ENCODE measurements around the gene CCR1. TPM values are rescaled to one million over a fixed set of nuclear protein-coding genes. Genes with fewer than 3 reads are reported as not detected.

The CCR1 gene
- total and polyA plus RNA-seq, 2 of the 4 experiments (the other 2 are of a cell fraction) = not detected

DNA sequence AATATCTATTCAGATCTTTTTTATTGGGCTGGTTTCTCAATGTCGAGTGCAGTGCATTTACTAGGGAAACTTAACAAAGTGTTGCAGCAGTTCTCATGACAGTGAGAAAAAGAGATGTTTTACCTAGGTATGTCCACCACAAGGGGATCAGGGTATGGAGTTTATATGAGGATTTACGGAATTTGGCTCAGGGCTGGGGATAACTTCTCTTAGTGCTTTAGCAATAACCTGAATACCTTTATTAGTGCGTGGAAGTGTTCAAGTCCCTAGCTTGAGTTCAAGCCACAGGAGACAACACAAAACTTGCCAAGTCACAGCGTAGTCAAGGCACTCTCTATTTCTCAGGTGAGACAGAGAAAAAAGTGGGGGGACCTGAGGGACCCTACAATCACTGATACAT is 30.3 kb upstream of the CCR1 start:
- in situ Hi-C loops (cut with MboI; ENCODE audit: low sequenced_read_pairs) = no loop called here
- POLR2A ChIA-PET (ENCODE audit: unreplicated experiment) = no interaction called here
- no peak overlapping the region for H3K4me3 ChIP-seq (ENCODE audit: insufficient read depth, low read depth, low read length)

More for the DNA sequence above, 30.3 kb upstream of the CCR1 start:
- Histone ChIP-seq H3K27me3 (ENCODE audit: control insufficient read depth, insufficient read depth, low read length) (peaks cover 22% of the 10 kb centered on the region), H3K4me1 (ENCODE audit: control insufficient read depth, insufficient read depth, low read length) (no peaks in the 10 kb centered on the region), H3K18ac (ENCODE audit: low read depth, low read length) (no peak overlapping the region), H2BK5ac (ENCODE audit: low read depth, low read length, poor library complexity, severe bottlenecking) (no peak overlapping the region), H2BK120ac (ENCODE audit: low read depth, low read length) (no peak overlapping the region), H3K4ac (ENCODE audit: low read depth, low read length) (no peak overlapping the region), H2BK15ac (ENCODE audit: low read depth, low read length) (no peak overlapping the region), H2AK5ac (ENCODE audit: low read depth, low read length) (no peak overlapping the region), H4K20me1 (ENCODE audit: insufficient read depth, low read length) (no peaks in the 10 kb centered on the region), H3K56ac (ENCODE audit: extremely low read depth, insufficient read depth, low read length) (no peak overlapping the region), H3K9me1 (ENCODE audit: insufficient read depth, low read length) (no peaks in the 10 kb centered on the region), H3K14ac (replicated peaks; ENCODE audit: low read depth, low read length) (no peak overlapping the region), H4K5ac (ENCODE audit: low read depth, low read length) (no peak overlapping the region), H4K91ac (ENCODE audit: insufficient read depth, low read depth, low read length) (no peak overlapping the region), H3K79me1 (ENCODE audit: low read depth in 1 of 2, low read length in 2 of 2) (no peaks in the 10 kb centered on the region), H3K23ac (ENCODE audit: low read depth, low read length) (no peak overlapping the region), H2AFZ (replicated peaks; ENCODE audit: low read length, poor library complexity) (no peak overlapping the region), H3K9ac (ENCODE audit: low read depth, low read length) (no peak overlapping the region), H3K36me3 (ENCODE audit: control insufficient read depth, insufficient read depth, low read length) (no peaks in the 10 kb centered on the region), H4K8ac (ENCODE audit: low read depth in 2 of 2, low read length in 2 of 2) (no peak overlapping the region), H3K4me2 (ENCODE audit: low read depth, low read length) (no peak overlapping the region), H3K9me3 (ENCODE audit: control insufficient read depth, insufficient read depth, low read length) (no peaks in the 10 kb centered on the region; the same call in 1 of the 2 replicates), H2BK20ac (ENCODE audit: low read depth, low read length) (no peak overlapping the region), H3K27ac (ENCODE audit: insufficient read depth, low read length) (no peak overlapping the region), H2AK9ac (replicated peaks; ENCODE audit: low read depth, low read length, poor library complexity) (no peak overlapping the region)
- WGBS, 2 experiments (ENCODE audit: extremely low coverage in 2 of 2, insufficient read length in 1 of 2) = no CpG with 5 or more reads among the region's 4 CpGs
- ATAC-seq (ENCODE audit: low read depth) (no peak), DNase-seq (no peak)
- no peak for TF ChIP-seq NFE2L2 (IDR thresholded peaks at IDR 0.05; ENCODE audit: low read depth, low read length)
- no peak for TF ChIP-seq SMC3 (IDR thresholded peaks at IDR 0.05; ENCODE audit: low read depth, low read length)
- TF ChIP-seq, protein P1, sequence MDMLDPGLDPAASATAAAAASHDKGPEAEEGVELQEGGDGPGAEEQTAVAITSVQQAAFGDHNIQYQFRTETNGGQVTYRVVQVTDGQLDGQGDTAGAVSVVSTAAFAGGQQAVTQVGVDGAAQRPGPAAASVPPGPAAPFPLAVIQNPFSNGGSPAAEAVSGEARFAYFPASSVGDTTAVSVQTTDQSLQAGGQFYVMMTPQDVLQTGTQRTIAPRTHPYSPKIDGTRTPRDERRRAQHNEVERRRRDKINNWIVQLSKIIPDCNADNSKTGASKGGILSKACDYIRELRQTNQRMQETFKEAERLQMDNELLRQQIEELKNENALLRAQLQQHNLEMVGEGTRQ (IDR thresholded peaks at IDR 0.05; ENCODE audit: low read depth, low read length) = no peak
- no peak for TF ChIP-seq MAZ (IDR thresholded peaks at IDR 0.05; ENCODE audit: borderline replicate concordance, low read depth, low read length)
- TF ChIP-seq CHD1 (IDR thresholded peaks at IDR 0.05; ENCODE audit: low read depth, low read length) = no peak
- TF ChIP-seq MXI1 (IDR thresholded peaks at IDR 0.05; ENCODE audit: borderline replicate concordance, low read depth, low read length) = no peak
- TF ChIP-seq FOS (IDR thresholded peaks at IDR 0.05; ENCODE audit: low read depth, low read length) = no peak
- no peak for TF ChIP-seq CEBPB (IDR thresholded peaks at IDR 0.05; ENCODE audit: low read depth, low read length)
- TF ChIP-seq, protein P2, sequence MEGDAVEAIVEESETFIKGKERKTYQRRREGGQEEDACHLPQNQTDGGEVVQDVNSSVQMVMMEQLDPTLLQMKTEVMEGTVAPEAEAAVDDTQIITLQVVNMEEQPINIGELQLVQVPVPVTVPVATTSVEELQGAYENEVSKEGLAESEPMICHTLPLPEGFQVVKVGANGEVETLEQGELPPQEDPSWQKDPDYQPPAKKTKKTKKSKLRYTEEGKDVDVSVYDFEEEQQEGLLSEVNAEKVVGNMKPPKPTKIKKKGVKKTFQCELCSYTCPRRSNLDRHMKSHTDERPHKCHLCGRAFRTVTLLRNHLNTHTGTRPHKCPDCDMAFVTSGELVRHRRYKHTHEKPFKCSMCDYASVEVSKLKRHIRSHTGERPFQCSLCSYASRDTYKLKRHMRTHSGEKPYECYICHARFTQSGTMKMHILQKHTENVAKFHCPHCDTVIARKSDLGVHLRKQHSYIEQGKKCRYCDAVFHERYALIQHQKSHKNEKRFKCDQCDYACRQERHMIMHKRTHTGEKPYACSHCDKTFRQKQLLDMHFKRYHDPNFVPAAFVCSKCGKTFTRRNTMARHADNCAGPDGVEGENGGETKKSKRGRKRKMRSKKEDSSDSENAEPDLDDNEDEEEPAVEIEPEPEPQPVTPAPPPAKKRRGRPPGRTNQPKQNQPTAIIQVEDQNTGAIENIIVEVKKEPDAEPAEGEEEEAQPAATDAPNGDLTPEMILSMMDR (conservative IDR thresholded peaks at IDR 0.05; ENCODE audit: low read depth, low read length) = no peak
- no peak for TF ChIP-seq MAFK (IDR thresholded peaks at IDR 0.05; ENCODE audit: low read depth, low read length)
- TF ChIP-seq RAD21 (IDR thresholded peaks at IDR 0.05; ENCODE audit: low read length) = no peak
- TF ChIP-seq BHLHE40 (IDR thresholded peaks at IDR 0.05; ENCODE audit: low read depth, low read length) = no peak
- TF ChIP-seq, protein P3, sequence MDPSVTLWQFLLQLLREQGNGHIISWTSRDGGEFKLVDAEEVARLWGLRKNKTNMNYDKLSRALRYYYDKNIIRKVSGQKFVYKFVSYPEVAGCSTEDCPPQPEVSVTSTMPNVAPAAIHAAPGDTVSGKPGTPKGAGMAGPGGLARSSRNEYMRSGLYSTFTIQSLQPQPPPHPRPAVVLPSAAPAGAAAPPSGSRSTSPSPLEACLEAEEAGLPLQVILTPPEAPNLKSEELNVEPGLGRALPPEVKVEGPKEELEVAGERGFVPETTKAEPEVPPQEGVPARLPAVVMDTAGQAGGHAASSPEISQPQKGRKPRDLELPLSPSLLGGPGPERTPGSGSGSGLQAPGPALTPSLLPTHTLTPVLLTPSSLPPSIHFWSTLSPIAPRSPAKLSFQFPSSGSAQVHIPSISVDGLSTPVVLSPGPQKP (IDR thresholded peaks at IDR 0.05; ENCODE audit: borderline replicate concordance, low read depth, low read length) = no peak
- TF ChIP-seq RCOR1 (IDR thresholded peaks at IDR 0.05; ENCODE audit: insufficient replicate concordance, low read length) = no peak
- no peak for TF ChIP-seq RFX5 (IDR thresholded peaks at IDR 0.05; ENCODE audit: low read depth, low read length)
- TF ChIP-seq POLR2A (IDR thresholded peaks at IDR 0.05; ENCODE audit: low read depth, low read length) = no peak
- dilution Hi-C loops (cut with HindIII; ENCODE audit: low sequenced_read_pairs, unreplicated experiment) (no loop called here), intact Hi-C loops (cut with micrococcal nuclease) (no loop called here)
- BruUV-seq (replicated peaks) = no TSS peak
- CTCF ChIA-PET = no interaction called here

All from IMR-90 (cell line).